Effector memory CD4-positive, alpha-beta T cell (primary cell): Measurements from ENCODE around the gene BCAR3.

ENCODE experiments used
- DNase-seq, 3 donors: peaks; one replicate each; pipeline ENCODE4 v3.0.0-alpha.2; 2020
- H3K27ac ChIP-seq: 2 replicates; pipeline ENCODE4 v1.7.0; 2013; ENCODE audit warnings: mild to moderate bottlenecking, low read length, moderate library complexity; ENCODE audit not compliant: insufficient read depth, poor library complexity, severe bottlenecking
- H3K27me3 ChIP-seq: replicated peaks from 2 replicates; pipeline ENCODE4 v1.7.0; 2013; ENCODE audit warnings: mild to moderate bottlenecking, low read length; ENCODE audit not compliant: insufficient read depth, control insufficient read depth, poor library complexity, severe bottlenecking
- H3K36me3 ChIP-seq: 2 replicates; pipeline ENCODE4 v1.7.0; 2013; ENCODE audit warnings: mild to moderate bottlenecking, low read length, moderate library complexity; ENCODE audit not compliant: control insufficient read depth, insufficient read depth
- H3K4me1 ChIP-seq: 2 replicates; pipeline ENCODE4 v1.7.0; 2013; ENCODE audit warnings: low read length, mild to moderate bottlenecking; ENCODE audit not compliant: control insufficient read depth, insufficient read depth, poor library complexity, severe bottlenecking
- H3K4me3 ChIP-seq: 2 replicates; pipeline ENCODE4 v1.7.0; 2013; ENCODE audit warnings: low read length, low read depth, mild to moderate bottlenecking; ENCODE audit not compliant: insufficient read depth, poor library complexity, severe bottlenecking
- H3K9me3 ChIP-seq: 2 replicates; pipeline ENCODE4 v1.7.0; 2013; ENCODE audit warnings: mild to moderate bottlenecking, low read length, moderate library complexity; ENCODE audit not compliant: control insufficient read depth

Gene BCAR3

GRCh38 chr1:93671099-93671621 lies 10.5 kb downstream of the BCAR3 start:
- no peaks in the 10 kb centered on the region for H3K4me1 ChIP-seq
- no peak for DNase-seq
- no peaks in the 10 kb centered on the region for H3K27me3 ChIP-seq
- no peak overlapping the region for H3K27ac ChIP-seq
- no peaks in the 10 kb centered on the region for H3K36me3 ChIP-seq
- no peaks in the 10 kb centered on the region for H3K9me3 ChIP-seq
- no peak overlapping the region for H3K4me3 ChIP-seq

GRCh38 chr1:93670141-93670540 lies 11.5 kb downstream of the BCAR3 start:
- Histone ChIP-seq H3K27ac (no peak overlapping the region), H3K9me3 (no peaks in the 10 kb centered on the region), H3K4me3 (no peak overlapping the region), H3K36me3 (no peaks in the 10 kb centered on the region), H3K27me3 (no peaks in the 10 kb centered on the region), H3K4me1 (no peaks in the 10 kb centered on the region)
- no peak for DNase-seq

GRCh38 chr1:93669369-93669768 lies 12.3 kb downstream of the BCAR3 start:
- no peaks in the 10 kb centered on the region for H3K36me3 ChIP-seq
- no peak overlapping the region for H3K27ac ChIP-seq
- DNase-seq = no peak
- H3K4me3 ChIP-seq = no peak overlapping the region
- H3K9me3 ChIP-seq = no peaks in the 10 kb centered on the region
- H3K27me3 ChIP-seq = no peaks in the 10 kb centered on the region
- H3K4me1 ChIP-seq = no peaks in the 10 kb centered on the region

GRCh38 chr1:93668951-93669350 lies 12.7 kb downstream of the BCAR3 start:
- DNase-seq = no peak
- H3K9me3 ChIP-seq = no peaks in the 10 kb centered on the region
- no peaks in the 10 kb centered on the region for H3K36me3 ChIP-seq
- H3K27me3 ChIP-seq = no peaks in the 10 kb centered on the region
- no peak overlapping the region for H3K27ac ChIP-seq
- no peaks in the 10 kb centered on the region for H3K4me1 ChIP-seq
- no peak overlapping the region for H3K4me3 ChIP-seq

- Histone ChIP-seq H3K9me3 (no peaks in the 10 kb centered on the region), H3K4me1 (no peaks in the 10 kb centered on the region), H3K36me3 (no peaks in the 10 kb centered on the region), H3K27me3 (no peaks in the 10 kb centered on the region), H3K4me3 (no peak overlapping the region), H3K27ac (no peak overlapping the region)
- no peak for DNase-seq
These were observed 13.5 kb downstream of the BCAR3 start for GRCh38 chr1:93668121-93668520.

GRCh38 chr1:93667642-93668041 lies 14.0 kb downstream of the BCAR3 start:
- Histone ChIP-seq H3K27ac (no peak overlapping the region), H3K9me3 (no peaks in the 10 kb centered on the region), H3K27me3 (no peaks in the 10 kb centered on the region), H3K36me3 (no peaks in the 10 kb centered on the region), H3K4me1 (no peaks in the 10 kb centered on the region), H3K4me3 (no peak overlapping the region)
- no peak for DNase-seq

GRCh38 chr1:93666613-93667384 lies 14.8 kb downstream of the BCAR3 start:
- DNase-seq = no peak
- Histone ChIP-seq H3K4me1 (no peaks in the 10 kb centered on the region), H3K9me3 (no peaks in the 10 kb centered on the region), H3K27me3 (no peaks in the 10 kb centered on the region), H3K36me3 (no peaks in the 10 kb centered on the region), H3K27ac (no peak overlapping the region), H3K4me3 (no peak overlapping the region)

GRCh38 chr1:93665015-93665414 lies 16.6 kb downstream of the BCAR3 start:
- Histone ChIP-seq H3K27ac (no peak overlapping the region), H3K9me3 (no peaks in the 10 kb centered on the region), H3K4me3 (no peak overlapping the region), H3K4me1 (no peaks in the 10 kb centered on the region), H3K36me3 (no peaks in the 10 kb centered on the region), H3K27me3 (no peaks in the 10 kb centered on the region)
- DNase-seq = no peak

- H3K4me1 ChIP-seq = no peaks in the 10 kb centered on the region
- no peak overlapping the region for H3K4me3 ChIP-seq
- H3K9me3 ChIP-seq = no peaks in the 10 kb centered on the region
- H3K27ac ChIP-seq = no peak overlapping the region
- H3K36me3 ChIP-seq = no peaks in the 10 kb centered on the region
- no peak for DNase-seq
- no peaks in the 10 kb centered on the region for H3K27me3 ChIP-seq
These were observed 18.4 kb downstream of the BCAR3 start for GRCh38 chr1:93663208-93663614.

GRCh38 chr1:93662481-93663207 lies 19.0 kb downstream of the BCAR3 start:
- no peak overlapping the region for H3K27ac ChIP-seq
- H3K9me3 ChIP-seq = no peaks in the 10 kb centered on the region
- no peaks in the 10 kb centered on the region for H3K27me3 ChIP-seq
- H3K36me3 ChIP-seq = no peaks in the 10 kb centered on the region
- no peak for DNase-seq
- no peaks in the 10 kb centered on the region for H3K4me1 ChIP-seq
- no peak overlapping the region for H3K4me3 ChIP-seq
